ENCODE data around the gene RAMP1. TPM values are rescaled to one million over a fixed set of nuclear protein-coding genes. Genes with fewer than 3 reads are reported as not detected.
A peak's percentile ranks its signal among the peaks of the same experiment; 100 is the strongest.
"Not testable (repeated sequence)": the region's sequence is repeated elsewhere in the genome, so short reads cannot be mapped to it uniquely, and the experiment has no call there.

The RAMP1 gene
- total RNA-seq: 151 TPM
- long read RNA-seq, transcript RAMP1-202 (3 exons, 650 nt): minor isoform, 12 of 156 reads
- long read RNA-seq, transcript RAMP1-201 (3 exons, 910 nt): major isoform, 119 of 156 reads
- long read RNA-seq, partial matches to known transcripts: 14 of 156 reads
- long read RNA-seq, other reads (novel, unspliced or antisense): 11 of 156 reads

GRCh38 chr2:237859533-237860272, at the start of gene RAMP1:
Gene RAMP1, plus strand, starts transcription at chr2:237859623. Its CDS starts 53 bp downstream, at chr2:237859676.
- intact Hi-C loops (cut with micrococcal nuclease): no loop called here
- DNase-seq: peak; percentile 56
- peak; percentile 58 for ATAC-seq

GRCh38 chr2:237815637-237816036, 43.8 kb upstream of the RAMP1 start:
- ATAC-seq (no peak), DNase-seq (no peak)

DNA sequence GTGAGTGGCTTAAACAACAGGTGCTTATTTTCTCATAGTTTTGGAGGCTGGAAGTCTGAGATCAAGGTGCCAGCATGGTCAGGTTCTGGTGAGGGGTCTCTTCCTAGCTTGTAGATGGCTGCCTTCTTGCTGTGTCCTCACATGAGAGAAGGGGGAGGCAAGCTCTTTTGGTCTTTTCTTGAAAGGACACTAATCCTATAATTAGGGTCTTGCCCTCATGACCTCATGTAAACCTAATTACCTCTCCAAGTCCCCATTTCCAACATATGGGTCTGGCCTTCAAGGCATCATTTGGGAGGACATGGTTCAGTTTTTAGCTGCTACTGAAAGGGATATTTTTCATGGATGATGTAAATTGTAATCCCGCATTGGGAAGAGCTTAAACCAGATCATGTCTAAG, 42.9 kb upstream of the RAMP1 start:
- intact Hi-C loops (cut with micrococcal nuclease): no loop called here
- no peak for DNase-seq
- ATAC-seq: no peak

More at GRCh38 chr2:237815637-237816036, 43.8 kb upstream of the RAMP1 start:
- intact Hi-C loops (cut with micrococcal nuclease): no loop called here

GRCh38 chr2:237818066-237818473, 41.4 kb upstream of the RAMP1 start:
- no peak for ATAC-seq
- intact Hi-C loops (cut with micrococcal nuclease): no loop called here
- DNase-seq: no peak

GRCh38 chr2:237819231-237819630, 40.2 kb upstream of the RAMP1 start:
- intact Hi-C loops (cut with micrococcal nuclease): no loop called here
- ATAC-seq (no peak), DNase-seq (no peak)

GRCh38 chr2:237820421-237820820, 39.0 kb upstream of the RAMP1 start:
- ATAC-seq (no peak), DNase-seq (no peak)
- intact Hi-C loops (cut with micrococcal nuclease): no loop called here

DNA sequence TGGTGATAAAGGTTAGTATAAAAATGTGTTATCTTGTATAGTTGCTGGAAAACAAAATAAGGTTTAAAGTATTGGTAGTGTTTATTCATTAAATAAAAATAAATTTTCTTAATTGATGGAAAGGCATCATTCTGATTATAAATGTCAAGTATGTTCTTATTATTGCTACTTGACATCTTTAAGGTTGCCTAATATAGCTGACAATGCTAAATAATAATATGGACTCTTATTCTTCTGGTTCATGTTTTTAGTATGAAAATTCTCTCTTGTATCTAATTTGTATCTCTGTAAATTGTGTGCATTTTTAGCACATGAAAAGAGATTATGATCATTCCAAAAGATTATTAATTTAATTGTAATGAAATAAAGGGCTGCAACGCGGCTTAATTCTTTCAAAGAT, 35.9 kb upstream of the RAMP1 start:
- DNase-seq (no peak), ATAC-seq (no peak)
- intact Hi-C loops (cut with micrococcal nuclease): no loop called here

DNA sequence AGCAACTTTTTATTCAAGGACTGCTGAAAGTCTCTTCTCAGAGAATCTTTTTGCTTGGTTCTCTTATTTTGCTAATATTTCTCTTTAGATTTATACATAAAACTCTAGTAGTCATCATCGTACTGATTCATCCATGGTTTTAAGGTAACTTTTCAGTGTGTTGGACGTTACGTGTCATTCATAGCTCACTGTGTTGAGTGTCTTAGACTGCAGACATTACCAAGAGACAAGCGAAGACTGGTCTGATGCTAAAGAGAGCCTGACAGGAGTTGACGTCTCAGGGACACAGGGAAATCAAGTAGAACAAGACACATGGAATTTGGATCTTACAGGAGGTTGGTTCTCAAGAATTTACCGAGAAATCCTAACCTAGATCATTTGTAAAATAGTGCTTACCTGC, 35.3 kb upstream of the RAMP1 start:
- DNase-seq: no peak
- no peak for ATAC-seq
- intact Hi-C loops (cut with micrococcal nuclease): no loop called here

- intact Hi-C loops (cut with micrococcal nuclease): no loop called here
- DNase-seq (no peak), ATAC-seq (no peak)
Observed at GRCh38 chr2:237827421-237827987, 31.9 kb upstream of the RAMP1 start.

DNA sequence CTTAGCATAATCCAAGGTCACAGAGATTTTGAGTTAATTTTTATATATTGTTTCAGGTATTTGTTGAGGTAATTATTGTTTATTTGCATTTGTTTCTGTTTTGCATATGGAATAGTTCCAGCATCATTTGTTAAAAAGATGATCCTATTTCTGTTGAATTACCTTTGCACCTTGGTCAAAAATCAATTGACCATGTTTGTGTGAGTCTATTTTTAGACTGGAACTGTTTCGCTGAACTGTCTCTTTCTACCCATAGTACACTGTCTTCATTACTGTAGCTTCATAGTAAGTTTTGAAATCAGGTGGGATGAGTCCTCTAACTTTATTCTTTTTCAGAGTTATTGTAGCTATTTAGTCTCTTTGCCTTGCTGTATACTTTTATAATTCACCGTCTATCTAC, 28.9 kb upstream of the RAMP1 start:
- intact Hi-C loops (cut with micrococcal nuclease): no loop called here
- ATAC-seq (no peak), DNase-seq (no peak)

DNA sequence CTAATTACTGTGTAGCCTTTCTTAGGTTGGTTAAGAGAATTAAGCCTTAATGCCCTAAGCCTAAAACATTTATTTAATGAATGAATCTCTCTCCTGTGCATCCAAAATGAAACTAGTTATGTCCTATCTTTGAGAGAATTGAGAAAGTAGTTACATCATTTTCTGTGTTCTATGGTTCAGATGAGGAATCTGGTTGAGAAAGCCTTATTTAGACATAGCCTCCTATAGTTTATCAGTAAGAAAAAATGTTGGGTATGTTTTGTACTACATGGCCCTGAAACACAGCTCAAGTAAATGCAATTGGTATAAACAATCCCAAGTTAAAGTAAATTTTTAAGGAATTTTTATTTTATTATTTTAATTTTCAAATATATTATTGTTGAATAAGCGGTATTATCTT, 25.9 kb upstream of the RAMP1 start:
- ATAC-seq (no peak), DNase-seq (no peak)
- intact Hi-C loops (cut with micrococcal nuclease): no loop called here

DNA sequence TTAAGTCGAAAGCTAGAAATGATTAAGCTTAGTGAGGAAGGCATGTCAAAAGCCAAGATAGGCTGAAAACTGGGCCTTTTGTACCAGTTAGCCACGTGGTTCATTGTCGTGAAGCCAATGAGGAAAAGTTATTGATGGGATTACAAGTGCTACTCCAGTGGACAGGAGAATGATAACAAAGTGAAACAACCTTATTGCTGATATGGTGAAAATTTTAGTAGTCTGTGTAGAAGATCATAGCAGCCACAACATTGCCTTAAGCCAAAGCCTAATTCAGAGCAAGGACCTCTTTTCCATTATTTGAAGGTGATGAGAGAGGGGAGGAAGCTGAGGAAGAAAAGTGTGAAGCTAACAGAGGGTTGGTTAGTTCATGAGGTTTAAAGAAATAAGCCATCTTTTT, 24.1 kb upstream of the RAMP1 start:
- ATAC-seq (no peak), DNase-seq (no peak)
- intact Hi-C loops (cut with micrococcal nuclease): no loop called here

DNA sequence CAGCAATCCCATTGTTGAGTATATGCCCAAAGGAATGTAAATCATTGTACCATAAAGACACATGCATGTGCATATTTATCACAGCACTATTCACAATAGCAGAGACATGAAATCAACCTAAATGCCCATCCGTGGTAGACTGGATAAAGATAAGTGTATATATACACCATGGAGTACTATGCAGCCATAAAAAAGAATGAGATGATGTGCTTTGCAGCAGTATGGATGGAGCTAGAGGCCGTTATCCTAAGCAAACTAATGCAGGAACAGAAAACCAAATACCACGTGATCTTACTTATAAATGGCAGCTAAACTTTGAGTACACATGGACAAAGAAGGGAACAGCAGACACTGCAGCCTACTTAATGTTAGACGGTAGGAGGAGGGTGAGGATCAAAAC, 18.4 kb upstream of the RAMP1 start:
- intact Hi-C loops (cut with micrococcal nuclease): no loop called here
- DNase-seq (no peak), ATAC-seq (no peak)

DNA sequence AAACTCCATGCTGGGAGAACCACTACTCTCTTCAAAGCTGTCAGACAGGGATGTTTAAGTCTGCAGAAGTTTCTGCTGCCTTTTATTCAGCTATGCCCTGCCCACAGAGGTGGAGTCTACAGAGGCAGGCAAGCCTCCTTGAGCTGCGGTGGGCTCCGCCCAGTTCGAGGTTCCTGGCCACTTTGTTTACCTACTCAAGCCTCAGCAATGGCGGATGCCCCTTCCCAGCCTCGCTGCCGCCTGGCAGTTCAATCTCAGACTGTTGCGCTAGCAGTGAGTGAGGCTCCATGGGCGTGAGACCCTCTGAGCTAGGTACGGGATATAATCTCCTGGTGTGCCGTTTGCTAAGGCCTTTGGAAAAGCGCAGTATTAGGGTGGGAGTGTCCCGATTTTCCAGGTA, 10.5 kb upstream of the RAMP1 start:
- intact Hi-C loops (cut with micrococcal nuclease); DNase-seq; ATAC-seq: not testable (repeated sequence)

DNA sequence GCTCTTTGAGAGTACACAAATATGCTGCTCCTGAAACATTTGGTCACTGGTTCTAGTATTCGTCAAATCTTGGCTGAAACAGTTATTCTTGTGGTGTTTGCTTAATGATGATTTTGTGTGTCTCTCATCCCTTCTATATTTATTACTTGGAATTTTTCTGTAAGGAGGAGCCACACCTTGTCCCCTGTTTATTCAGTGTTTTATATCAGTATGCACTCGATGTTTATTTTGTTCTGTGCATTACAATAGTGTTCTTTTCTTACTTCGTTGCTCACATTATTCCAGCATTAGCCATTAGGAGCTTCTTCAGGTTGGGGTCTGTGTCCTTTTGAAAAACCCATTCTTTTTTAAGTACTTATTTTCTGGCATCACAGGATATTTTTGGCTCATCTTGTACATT, 5.1 kb upstream of the RAMP1 start:
- ATAC-seq (no peak), DNase-seq (no peak)
- intact Hi-C loops (cut with micrococcal nuclease): no loop called here

DNA sequence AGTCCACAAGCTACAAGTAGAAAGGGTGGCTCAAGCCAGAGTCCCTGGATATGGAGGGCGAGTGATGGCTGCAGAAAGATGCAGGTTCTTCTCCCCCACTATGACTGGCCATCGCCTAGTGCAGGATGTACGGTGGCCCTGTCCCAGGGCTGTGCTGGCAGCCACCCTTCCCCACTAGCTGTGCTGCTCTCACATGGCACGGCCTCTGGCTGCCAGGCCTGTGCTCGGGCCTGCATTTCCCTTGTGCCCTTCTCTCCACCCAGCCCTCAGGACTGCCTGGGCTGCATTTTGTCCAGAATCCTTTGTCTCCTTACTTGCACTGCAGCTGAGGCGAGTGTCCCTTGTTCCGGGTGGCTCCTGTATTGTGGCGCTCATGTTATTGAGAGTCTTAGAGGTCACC, 1.6 kb upstream of the RAMP1 start:
- ATAC-seq (no peak), DNase-seq (no peak)
- intact Hi-C loops (cut with micrococcal nuclease): no loop called here

DNA sequence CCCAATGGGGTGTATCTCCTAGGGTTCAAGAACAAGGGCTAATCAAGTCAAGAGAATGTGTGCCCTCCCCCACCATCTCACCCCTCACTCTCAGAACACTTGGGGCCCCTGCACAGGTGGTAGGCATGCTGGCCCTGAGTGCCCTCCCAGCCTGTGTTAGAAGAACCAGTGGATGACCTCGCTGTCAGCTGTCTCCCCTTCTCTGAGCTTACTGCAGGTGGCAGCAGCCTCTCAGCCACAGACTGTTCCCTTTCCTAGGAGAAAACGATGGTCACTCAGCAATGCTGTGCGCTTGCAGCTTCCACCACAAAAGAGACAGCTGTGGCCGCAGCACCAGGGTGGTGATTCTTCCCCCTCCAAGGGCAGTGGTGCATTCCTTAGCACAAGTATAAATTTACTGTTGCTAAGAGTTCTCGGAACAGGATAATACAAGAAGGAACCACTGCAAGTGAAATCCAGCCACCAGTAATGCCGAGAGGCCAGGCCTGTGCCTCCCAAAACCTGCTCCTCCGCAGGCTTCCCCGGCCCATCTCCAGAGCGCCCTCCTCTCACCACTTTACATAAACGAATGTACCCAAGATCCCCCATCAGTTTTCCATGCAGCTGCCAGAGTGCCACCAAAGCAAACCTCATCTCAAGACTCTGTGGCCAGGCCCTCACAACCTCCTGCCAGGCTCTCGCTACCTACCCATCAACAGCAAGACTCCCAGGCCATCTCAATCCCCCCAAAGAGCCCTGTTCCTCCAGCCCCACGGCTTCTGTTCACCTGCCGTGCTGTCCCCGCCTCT, 935 bp upstream of the RAMP1 start:
- ATAC-seq (peak; percentile 78), DNase-seq (peak; percentile 69)
- intact Hi-C loops (cut with micrococcal nuclease): no loop called here

GRCh38 chr2:237859082-237859433, 365 bp upstream of the RAMP1 start:
- intact Hi-C loops (cut with micrococcal nuclease): no loop called here

GRCh38 chr2:237860273-237860935, 981 bp downstream of the RAMP1 start:
- DNase-seq: peak; percentile 37
- intact Hi-C loops (cut with micrococcal nuclease): no loop called here
- peak; percentile 2 for ATAC-seq

More at GRCh38 chr2:237859082-237859433, 365 bp upstream of the RAMP1 start:
- no peak for DNase-seq
- no peak for ATAC-seq
